AG20443 (cell line): Measurements from ENCODE around the gene EPAS1.
A peak's percentile ranks its signal among the peaks of the same experiment; 100 is the strongest.

Experiments
- DNase-seq: peaks from one replicate; pipeline ENCODE4 v3.0.0; 2012; ENCODE audit warnings: low spot score, mixed read lengths

The EPAS1 gene

GRCh38 chr2:46320141-46320567 is 22.9 kb downstream of the EPAS1 start:
- DNase-seq, result peak; percentile 39

- DNase-seq, result no peak
Measured at GRCh38 chr2:46323730-46324129, 26.5 kb downstream of the EPAS1 start.

- no peak for DNase-seq
Measured at GRCh38 chr2:46325182-46325928, 28.1 kb downstream of the EPAS1 start.

GRCh38 chr2:46326231-46326980 is 29.2 kb downstream of the EPAS1 start:
- no peak for DNase-seq

DNA sequence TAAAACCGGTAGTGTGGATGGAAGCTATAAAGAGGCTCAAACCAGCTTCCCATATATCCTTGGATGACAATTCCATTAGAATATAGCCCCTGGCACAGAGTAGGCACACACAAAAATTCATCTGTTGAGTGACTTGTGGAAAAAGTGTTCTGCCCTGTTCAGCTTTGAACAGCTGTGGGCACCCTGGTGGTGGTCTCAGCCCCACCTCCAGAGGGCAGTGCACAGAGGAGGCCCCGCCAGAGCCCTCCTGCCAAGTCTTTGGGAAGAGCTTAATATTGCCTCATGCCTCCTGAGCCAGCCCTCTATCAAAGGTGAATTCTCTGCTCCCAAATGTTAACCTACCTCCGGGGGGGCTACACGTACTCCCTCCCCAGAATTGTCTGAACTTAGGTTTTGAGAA is 30.4 kb downstream of the EPAS1 start:
- no peak for DNase-seq

DNA sequence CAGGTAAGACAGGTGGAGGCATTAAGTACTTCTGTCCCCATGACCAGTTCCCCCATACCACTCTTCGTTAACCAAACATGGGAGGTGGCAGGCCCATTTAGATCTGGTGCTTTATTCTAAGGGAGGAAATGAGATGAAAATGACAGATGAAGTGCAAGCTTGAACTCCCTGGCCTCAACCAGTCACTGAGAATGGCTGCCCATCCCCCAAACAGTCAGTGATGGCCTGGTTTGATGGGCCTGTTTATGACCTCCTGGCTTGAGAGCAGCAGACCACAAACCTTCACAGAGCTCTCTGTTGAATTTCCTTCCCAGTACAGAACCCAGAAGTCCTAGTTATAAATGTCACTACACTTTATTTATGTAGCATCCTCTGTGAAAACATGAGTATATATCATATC is 31.1 kb downstream of the EPAS1 start:
- DNase-seq, result no peak

DNA sequence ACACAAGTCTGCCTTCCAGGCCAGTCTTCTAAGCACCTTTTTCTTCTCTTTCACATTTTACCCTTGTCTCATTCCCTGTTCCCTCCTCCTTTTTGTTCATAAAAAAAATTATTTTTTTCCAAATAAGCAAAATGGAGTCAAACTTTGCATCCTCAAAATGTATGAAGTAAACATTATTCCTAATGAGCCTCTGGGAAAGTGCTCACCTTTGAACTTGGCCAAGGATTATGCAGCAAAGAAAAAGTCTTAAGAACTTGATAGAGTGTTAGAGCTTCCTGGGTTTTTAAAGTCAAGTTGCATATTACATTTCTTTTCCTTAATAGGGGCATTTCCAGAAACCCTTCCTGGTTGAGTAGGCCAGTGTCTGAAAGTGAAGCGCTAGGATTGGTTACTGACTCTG is 31.6 kb downstream of the EPAS1 start:
- DNase-seq, result no peak

DNA sequence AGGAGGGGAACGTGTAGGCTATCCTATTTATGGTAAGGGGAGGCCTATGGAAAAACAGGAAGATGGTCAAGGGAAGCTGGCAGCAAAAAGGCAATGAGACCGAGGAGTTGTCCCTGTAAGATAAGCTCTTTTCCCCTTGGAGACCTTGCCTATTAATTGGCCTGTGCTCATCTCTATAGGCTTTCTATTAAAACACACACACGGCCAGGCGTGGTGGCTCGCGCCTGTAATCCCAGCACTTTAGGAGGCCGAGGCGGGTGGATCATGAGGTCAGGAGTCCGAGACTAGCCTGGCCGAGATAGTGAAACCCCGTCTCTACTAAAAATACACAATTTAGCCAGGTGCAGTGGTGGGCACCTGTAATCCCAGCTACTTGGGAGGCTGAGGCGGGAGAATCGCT is 32.1 kb downstream of the EPAS1 start:
- DNase-seq, result no peak

GRCh38 chr2:46329803-46330775 is 32.9 kb downstream of the EPAS1 start:
- DNase-seq, result peak; percentile 74

DNA sequence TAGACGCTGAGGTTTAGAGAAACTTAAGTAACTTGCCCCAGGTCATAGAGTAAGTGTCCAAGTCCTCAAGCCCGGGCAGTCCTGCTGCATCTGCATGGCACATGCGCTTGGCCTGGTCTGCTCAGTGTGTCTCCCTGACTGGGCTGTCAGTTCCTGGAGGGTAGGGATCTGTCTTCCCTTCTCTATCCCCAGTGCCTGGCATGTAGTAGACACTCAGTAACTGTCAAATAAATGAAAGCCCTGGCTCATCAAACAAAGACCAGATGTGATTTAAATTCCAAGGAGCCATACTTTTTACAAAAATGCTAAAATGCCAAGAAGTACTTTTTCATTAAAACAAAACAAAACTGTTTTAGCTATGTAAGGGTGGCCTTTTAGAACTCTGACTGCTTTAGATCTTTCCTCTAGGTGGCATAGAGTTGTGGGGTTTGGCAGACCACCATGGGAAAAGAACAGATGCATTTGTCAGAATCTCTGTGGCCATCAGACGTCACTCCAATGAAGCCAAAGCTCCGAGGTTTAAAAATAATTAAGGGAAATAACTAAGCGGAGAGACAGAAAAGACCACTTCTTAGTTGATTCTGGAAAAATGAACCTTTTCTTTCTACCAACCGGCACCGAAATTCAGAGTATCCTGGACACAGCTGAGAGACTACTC is 34.0 kb downstream of the EPAS1 start:
- no peak for DNase-seq

- peak; percentile 32 for DNase-seq
Measured at GRCh38 chr2:46332686-46333281, 35.6 kb downstream of the EPAS1 start.

DNA sequence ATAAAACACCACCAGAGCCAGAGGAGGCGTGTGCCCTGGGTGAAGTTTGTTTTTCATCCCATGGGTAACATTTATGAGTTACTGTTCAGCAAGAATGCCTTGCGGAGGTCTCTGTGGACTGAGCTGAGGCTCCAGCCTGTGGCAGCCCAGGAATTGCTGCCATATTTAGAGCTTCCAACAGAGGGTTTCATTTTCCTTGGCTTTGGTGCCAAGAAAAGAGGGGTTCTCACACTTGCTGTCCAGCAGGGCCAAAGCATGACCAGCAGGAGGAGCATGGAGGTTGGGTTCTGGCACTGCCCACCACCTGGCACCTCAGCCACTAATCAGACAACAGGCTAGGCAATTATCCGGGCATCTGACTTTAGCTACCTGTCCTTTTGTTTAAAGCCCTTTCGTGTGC is 36.7 kb downstream of the EPAS1 start:
- no peak for DNase-seq

DNA sequence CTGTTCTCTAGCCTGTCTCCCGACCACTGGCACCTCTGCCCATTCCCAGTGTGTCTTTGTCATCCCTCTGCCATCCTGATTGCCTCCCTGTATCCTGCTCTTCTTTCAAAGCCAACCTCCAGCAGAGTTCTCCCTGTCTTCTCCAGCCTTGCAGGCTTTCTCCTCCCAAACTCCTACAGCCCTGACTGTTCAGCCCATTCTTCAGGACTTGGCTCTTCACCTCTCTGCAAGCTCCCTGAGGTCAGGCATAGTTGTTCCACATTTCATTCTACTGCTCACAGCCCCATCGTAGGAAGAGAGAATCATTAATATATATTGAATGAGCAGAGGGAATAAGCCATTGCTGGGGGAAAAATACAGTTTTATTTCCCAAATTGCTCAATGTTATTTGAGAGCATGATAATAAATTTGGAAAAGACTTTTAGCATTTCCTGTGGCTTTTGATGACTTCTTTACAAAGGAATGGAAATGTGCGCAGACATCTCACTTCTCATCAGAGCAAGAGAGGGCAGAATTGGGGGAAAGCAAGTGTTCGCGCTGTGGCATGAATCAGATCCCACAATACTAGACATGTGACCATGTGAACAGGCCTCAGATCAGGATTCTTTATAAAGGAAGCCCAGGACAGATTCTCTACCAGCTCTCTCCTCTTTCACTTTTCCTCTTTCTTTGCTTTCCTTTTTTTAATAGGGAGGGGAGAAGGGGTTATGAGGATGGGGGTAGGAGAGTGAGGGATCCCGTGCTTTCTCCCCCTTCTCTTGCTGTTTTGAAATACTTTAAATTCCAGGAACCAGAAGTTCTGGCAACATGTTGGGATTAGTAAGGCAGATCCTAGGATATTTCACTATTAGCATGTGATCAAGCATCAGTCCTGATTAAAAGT is 37.4 kb downstream of the EPAS1 start:
- DNase-seq, result peak; percentile 84

DNA sequence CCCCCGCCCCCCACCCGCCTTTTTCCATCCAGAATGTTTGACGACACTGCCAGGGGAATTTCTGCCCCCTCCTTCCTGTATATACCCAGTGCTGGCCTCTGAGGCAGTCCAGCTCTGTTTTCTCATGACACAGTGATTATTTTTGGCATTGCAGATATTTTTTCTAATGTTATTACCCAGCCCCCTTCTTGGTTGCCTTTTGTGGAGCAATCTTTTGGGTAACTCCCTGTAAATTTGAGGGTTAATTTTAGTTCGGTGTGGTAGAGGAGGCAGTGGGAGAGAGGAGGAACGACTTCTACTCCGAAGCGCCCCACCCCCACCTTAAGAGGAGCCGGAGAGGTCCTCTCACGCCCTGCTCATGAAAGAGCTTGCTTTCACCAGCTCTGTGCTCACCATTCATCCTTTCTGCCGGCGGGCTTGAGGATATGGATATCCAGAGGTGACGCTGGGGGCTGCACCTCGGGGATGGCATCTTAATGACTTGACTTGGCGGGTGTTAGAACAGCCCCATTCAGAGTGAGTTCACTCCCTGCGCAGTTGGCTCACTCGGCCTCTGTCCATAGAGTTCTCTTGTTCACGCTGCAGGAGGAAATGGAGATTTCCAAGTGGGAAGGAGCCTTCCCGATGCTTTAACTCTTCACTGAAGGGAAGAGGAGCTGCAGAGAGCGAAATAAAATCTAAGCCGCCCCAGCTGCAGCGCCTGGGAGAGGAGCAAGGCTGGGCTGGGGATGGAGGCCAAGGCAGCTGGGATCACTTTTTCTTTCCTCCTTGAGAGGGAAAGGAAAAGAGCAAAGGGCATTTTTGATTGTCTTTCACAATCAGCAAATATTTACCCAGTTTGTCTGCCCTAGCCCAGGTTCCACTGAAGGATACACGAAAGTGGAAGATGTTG is 38.4 kb downstream of the EPAS1 start:
- peak; percentile 67 for DNase-seq

DNA sequence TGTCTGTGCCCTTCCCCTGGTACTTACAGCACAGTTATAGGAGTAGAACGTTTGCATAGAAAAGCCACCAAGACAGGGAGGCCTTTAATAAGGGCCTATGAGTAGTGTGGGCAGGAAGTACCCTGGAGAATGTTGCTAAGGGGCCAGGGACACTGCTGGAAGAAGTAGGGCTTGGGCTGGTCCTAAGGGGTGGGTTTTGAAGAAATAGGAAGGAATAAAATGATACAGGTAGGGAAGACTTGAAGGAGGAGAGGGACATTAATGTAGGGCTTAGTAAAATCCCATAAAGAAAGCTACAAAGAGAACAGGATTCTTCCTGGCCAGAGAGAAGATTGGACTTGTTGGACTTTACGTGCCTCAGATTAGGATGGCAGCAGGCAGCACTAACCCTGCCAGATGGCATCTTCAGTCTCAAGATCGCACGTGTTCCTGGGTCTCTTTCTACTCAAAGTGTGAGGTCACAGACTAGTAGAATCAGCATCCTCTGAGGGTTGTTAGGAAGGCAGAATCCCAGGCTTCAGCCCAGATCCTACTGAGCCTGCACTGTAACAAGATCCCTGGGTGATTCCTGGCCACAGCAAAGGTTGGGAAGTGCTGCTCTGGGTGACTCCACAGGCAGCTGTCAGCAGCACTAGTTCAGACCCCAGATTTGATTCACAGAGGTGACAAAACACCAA is 39.2 kb downstream of the EPAS1 start:
- peak; percentile 55 for DNase-seq

DNA sequence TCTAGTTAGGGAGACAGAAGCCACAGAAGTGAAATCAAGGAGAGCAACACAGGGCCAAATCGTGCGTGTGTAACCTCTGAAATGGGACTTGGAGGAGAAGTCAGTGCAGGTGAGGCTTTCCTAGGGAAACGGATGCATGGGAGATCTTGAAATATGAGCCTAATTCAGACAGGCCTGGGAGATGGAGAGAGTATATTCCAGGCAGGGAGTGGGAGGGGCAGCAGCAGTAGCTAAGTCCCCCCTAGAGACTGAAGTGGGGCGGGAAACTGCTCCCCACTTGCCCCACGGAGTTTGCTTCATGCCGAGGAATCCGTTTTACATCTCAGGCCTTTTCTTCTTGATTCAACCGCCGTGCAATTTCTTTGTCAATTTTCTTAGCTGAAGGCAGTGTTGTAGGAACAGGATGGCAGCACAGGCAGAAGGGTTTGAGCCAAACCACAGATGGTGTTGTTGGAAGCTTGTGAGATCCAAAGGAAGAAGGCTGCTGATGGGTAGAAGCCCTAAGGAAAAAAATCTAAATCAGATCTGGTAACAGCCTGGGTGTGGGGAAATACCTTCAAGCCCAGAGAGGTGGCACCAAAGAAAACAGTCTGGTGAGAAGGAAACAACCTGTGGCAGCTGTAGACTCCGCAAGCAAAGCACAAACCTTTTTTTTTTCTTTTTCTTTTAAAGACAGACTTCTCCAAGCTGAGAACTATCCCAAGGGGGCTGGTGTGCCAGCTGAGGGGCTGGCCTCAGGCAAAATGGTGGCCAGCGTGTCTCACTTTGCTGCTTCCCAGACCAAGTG is 40.2 kb downstream of the EPAS1 start:
- peak; percentile 22 for DNase-seq

- no peak for DNase-seq
Measured at GRCh38 chr2:46338674-46339073, 41.5 kb downstream of the EPAS1 start.

DNA sequence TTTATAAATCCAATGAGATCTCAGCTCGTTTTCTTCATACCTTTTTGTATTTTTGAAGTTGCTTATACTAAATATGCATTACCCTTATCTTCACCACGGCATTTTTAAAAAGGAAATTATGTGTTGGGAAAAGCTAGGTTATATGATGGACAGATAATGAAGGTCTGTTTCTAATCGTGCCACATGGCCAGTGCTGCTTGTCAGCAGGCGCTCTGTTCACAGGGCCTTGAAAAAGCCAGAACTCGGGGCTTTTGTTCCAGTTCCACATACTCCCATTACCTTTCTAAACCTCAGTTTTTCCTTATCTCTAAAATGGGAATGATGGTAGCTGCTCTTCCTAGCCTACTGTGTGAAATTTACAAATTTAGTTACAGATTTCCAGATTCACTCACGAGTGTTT is 42.0 kb downstream of the EPAS1 start:
- DNase-seq, result no peak
